Progenitor cell of endocrine pancreas (in vitro differentiated cells): ENCODE data around the gene NARF. TPM values are rescaled to one million over a fixed set of nuclear protein-coding genes. Genes with fewer than 3 reads are reported as not detected.
A peak's percentile ranks its signal among the peaks of the same experiment; 100 is the strongest.

Experiments
- DNase-seq: peaks from one replicate; pipeline ENCODE4 v3.0.0; 2021; ENCODE audit warnings: low spot score; ENCODE audit not compliant: unreplicated experiment
- H3K27ac Mint-ChIP-seq: 2 replicates; pipeline ENCODE4 v1.8.0; 2021; ENCODE audit warnings: mild to moderate bottlenecking, moderate library complexity, mixed read lengths
- H3K27me3 Mint-ChIP-seq: 2 replicates; pipeline ENCODE4 v1.8.0; 2021; ENCODE audit warnings: mixed read lengths
- H3K36me3 Mint-ChIP-seq: 2 replicates; pipeline ENCODE4 v1.8.0; 2022; ENCODE audit warnings: mixed read lengths; ENCODE audit not compliant: insufficient read depth
- H3K4me1 Mint-ChIP-seq: 2 replicates; pipeline ENCODE4 v1.8.0; 2021; ENCODE audit warnings: low read depth, mixed read lengths
- H3K4me3 Mint-ChIP-seq: 2 replicates; pipeline ENCODE4 v1.8.0; 2021; ENCODE audit warnings: low read depth, mild to moderate bottlenecking, moderate library complexity, mixed read lengths
- H3K9me3 Mint-ChIP-seq: 2 replicates; pipeline ENCODE4 v1.8.0; 2021; ENCODE audit warnings: low read depth, mixed read lengths
- CTCF ChIP-seq: fragments of 200-600 bp; sonication (generic); IDR thresholded peaks from one replicate; pipeline ENCODE4 v1.5.0; 2021; ENCODE audit warnings: antibody characterized with exemption, mild to moderate bottlenecking; ENCODE audit not compliant: unreplicated experiment
- total RNA-seq: library from RNA; stranded (reverse); gene quantifications from 2 replicates; pipeline ENCODE4 v1.2.1, GENCODE V29; 2021

NARF gene
- total RNA-seq, 1 donor from 2014 or later = 94.0 TPM

GRCh38 chr17:82412535-82413520 lies 45.7 kb upstream of the NARF start:
- Mint-ChIP-seq H3K36me3 (peaks cover 6% of the 10 kb centered on the region), H3K27ac (no peak overlapping the region), H3K4me3 (no peak overlapping the region), H3K27me3 (no peaks in the 10 kb centered on the region), H3K4me1 (peaks cover 2% of the 10 kb centered on the region), H3K9me3 (no peaks in the 10 kb centered on the region)
- no peak for TF ChIP-seq CTCF
- DNase-seq = no peak

GRCh38 chr17:82414548-82415281 lies 43.8 kb upstream of the NARF start:
- peaks cover 3% of the 10 kb centered on the region for H3K36me3 Mint-ChIP-seq
- H3K4me1 Mint-ChIP-seq = peaks cover 5% of the 10 kb centered on the region
- H3K27me3 Mint-ChIP-seq = no peaks in the 10 kb centered on the region
- DNase-seq = peak; percentile 75
- peak; percentile 66 for TF ChIP-seq CTCF
- no peaks in the 10 kb centered on the region for H3K9me3 Mint-ChIP-seq
- no peak overlapping the region for H3K4me3 Mint-ChIP-seq
- H3K27ac Mint-ChIP-seq = no peak overlapping the region

- TF ChIP-seq CTCF = no peak
- peaks cover 5% of the 10 kb centered on the region for H3K4me1 Mint-ChIP-seq
- no peak overlapping the region for H3K4me3 Mint-ChIP-seq
- H3K27ac Mint-ChIP-seq = no peak overlapping the region
- no peak for DNase-seq
- no peaks in the 10 kb centered on the region for H3K9me3 Mint-ChIP-seq
- peaks cover 7% of the 10 kb centered on the region for H3K36me3 Mint-ChIP-seq
- no peaks in the 10 kb centered on the region for H3K27me3 Mint-ChIP-seq
These were observed 43.2 kb upstream of the NARF start for GRCh38 chr17:82415336-82415735.

- H3K4me1 Mint-ChIP-seq = peaks cover 5% of the 10 kb centered on the region
These were observed 42.8 kb upstream of the NARF start for GRCh38 chr17:82415786-82416185.

More at GRCh38 chr17:82415786-82416185, 42.8 kb upstream of the NARF start:
- Mint-ChIP-seq H3K9me3 (no peaks in the 10 kb centered on the region), H3K4me3 (no peak overlapping the region), H3K27me3 (no peaks in the 10 kb centered on the region), H3K27ac (no peak overlapping the region), H3K36me3 (peaks cover 8% of the 10 kb centered on the region)
- no peak for TF ChIP-seq CTCF
- DNase-seq = no peak
